Smooth muscle cell (in vitro differentiated cells): ENCODE results near the gene APOC1. TPM values are rescaled to one million over a fixed set of nuclear protein-coding genes. Genes with fewer than 3 reads are reported as not detected.

ENCODE experiments used
- DNase-seq: peaks from one replicate; lab custom pipeline; 2025; ENCODE audit not compliant: unreplicated experiment; lab: John Stamatoyannopoulos, UW
- H2AFZ ChIP-seq: fragments of 200-600 bp; sonication (generic); 2 replicates; pipeline ENCODE4 v1.6.0; 2016; ENCODE audit warnings: antibody characterized with exemption, low read depth, mild to moderate bottlenecking
- H3F3A ChIP-seq: fragments of 200-600 bp; sonication (generic); 2 replicates; pipeline ENCODE4 v1.6.0; 2017; ENCODE audit warnings: antibody characterized with exemption, low read depth
- H3K27ac ChIP-seq: fragments of 200-600 bp; sonication (generic); 2 replicates; pipeline ENCODE4 v1.5.1; 2016; ENCODE audit warnings: low read depth, mild to moderate bottlenecking
- H3K27me3 ChIP-seq: fragments of 200-600 bp; sonication (generic); 2 replicates; pipeline ENCODE4 v1.6.1; 2016; ENCODE audit warnings: low read depth, mild to moderate bottlenecking
- H3K36me3 ChIP-seq: fragments of 200-600 bp; sonication (generic); 2 replicates; pipeline ENCODE4 v1.5.1; 2016; ENCODE audit warnings: low read depth
- H3K4me1 ChIP-seq: fragments of 200-600 bp; sonication (generic); 2 replicates; pipeline ENCODE4 v1.5.1; 2016; ENCODE audit warnings: low read depth
- H3K4me2 ChIP-seq: fragments of 200-600 bp; sonication (generic); 2 replicates; pipeline ENCODE4 v1.6.0; 2016; ENCODE audit warnings: mild to moderate bottlenecking
- H3K4me3 ChIP-seq: fragments of 200-600 bp; sonication (generic); 2 replicates; pipeline ENCODE4 v1.5.1; 2016; ENCODE audit warnings: mild to moderate bottlenecking
- H3K79me2 ChIP-seq: fragments of 200-600 bp; sonication (generic); 2 replicates; pipeline ENCODE4 v1.6.0; 2016; ENCODE audit warnings: low read depth, mild to moderate bottlenecking
- H3K9ac ChIP-seq: fragments of 200-600 bp; sonication (generic); 2 replicates; pipeline ENCODE4 v1.6.0; 2016; ENCODE audit warnings: low read depth
- H3K9me3 ChIP-seq: fragments of 200-600 bp; sonication (generic); replicated peaks from 2 replicates; pipeline ENCODE4 v1.5.1; 2016; ENCODE audit warnings: low read depth
- H4K20me1 ChIP-seq: fragments of 200-600 bp; sonication (generic); 2 replicates; pipeline ENCODE4 v1.6.0; 2016; ENCODE audit warnings: low read depth
- CTCF ChIP-seq: fragments of 200-600 bp; sonication (generic); IDR thresholded peaks from 2 replicates; pipeline ENCODE4 v1.5.1; 2017; ENCODE audit warnings: borderline replicate concordance, mild to moderate bottlenecking, antibody characterized with exemption; ENCODE audit not compliant: insufficient read depth, poor library complexity, severe bottlenecking
- WGBS: methylation state at CpG from one replicate; pipeline ENCODE4 v1.1.7; 2016; ENCODE audit warnings: low lambda C conversion rate; 5-methylcytosine and 5-hydroxymethylcytosine counted together
- polyA plus RNA-seq: library from polyadenylated mRNA; unstranded; fragments of >200 nt; fragmentation: Nextera tagmentation; extraction: Ambion mirVana; gene quantifications from 2 replicates; pipeline ENCODE4 v1.2.1, GENCODE V29; 2016
- total RNA-seq: library from RNA; depleted of rRNA; stranded (reverse); fragments of >200 nt; gene quantifications from 2 replicates; pipeline ENCODE4 v1.2.3, GENCODE V29; 2014

APOC1 gene
- total and polyA plus RNA-seq, 2 experiments from 2014 or later, result 8.0 to 31.5 TPM

- DNase-seq, result peak; percentile 11
- Histone ChIP-seq H4K20me1 (no peaks in the 10 kb centered on the region), H3K79me2 (no peaks in the 10 kb centered on the region), H3K4me3 (peak within 1 kb of the TSS; percentile 61), H3K27me3 (no peaks in the 10 kb centered on the region), H3K4me2 (peak within 1 kb of the TSS; percentile 95), H3K36me3 (no peaks in the 10 kb centered on the region), H3K4me1 (no peaks in the 10 kb centered on the region), H3F3A (peaks cover 11% of the 10 kb centered on the region), H3K9ac (peak within 1 kb of the TSS; percentile 47), H2AFZ (peak within 1 kb of the TSS; percentile 17), H3K9me3 (no peaks in the 10 kb centered on the region), H3K27ac (no peak within 1 kb of the TSS)
- under 1% methylated on average over 16 of the region's 20 CpGs for WGBS
- TF ChIP-seq CTCF, result no peak
Measured at GRCh38 chr19:44905437-44906160, 8.8 kb upstream of the APOC1 start, which contains the start of gene APOE. APOE (plus strand) TSS chr19:44905796; CDS start chr19:44906625, 829 bp downstream.

GRCh38 chr19:44907613-44908012, 6.8 kb upstream of the APOC1 start:
- Histone ChIP-seq H3K36me3 (no peaks in the 10 kb centered on the region), H3K9ac (no peak overlapping the region), H4K20me1 (no peaks in the 10 kb centered on the region), H3K9me3 (no peaks in the 10 kb centered on the region), H3K4me2 (no peak overlapping the region), H3K79me2 (no peaks in the 10 kb centered on the region), H3K4me3 (no peak overlapping the region), H3K27ac (no peak overlapping the region), H3K4me1 (no peaks in the 10 kb centered on the region), H3K27me3 (no peaks in the 10 kb centered on the region), H2AFZ (no peak overlapping the region), H3F3A (peaks cover 16% of the 10 kb centered on the region)
- 95% methylated on average over 12 of the region's 12 CpGs for WGBS
- DNase-seq, result no peak
- no peak for TF ChIP-seq CTCF

- no peaks in the 10 kb centered on the region for H3K9me3 ChIP-seq
- H3K36me3 ChIP-seq, result no peaks in the 10 kb centered on the region
- no peak for TF ChIP-seq CTCF
- no peak overlapping the region for H3K27ac ChIP-seq
- no peaks in the 10 kb centered on the region for H3K79me2 ChIP-seq
- H3K4me1 ChIP-seq, result no peaks in the 10 kb centered on the region
- H3F3A ChIP-seq, result peaks cover 16% of the 10 kb centered on the region
- H3K9ac ChIP-seq, result no peak overlapping the region
- no peak overlapping the region for H3K4me3 ChIP-seq
- H4K20me1 ChIP-seq, result no peaks in the 10 kb centered on the region
- DNase-seq, result no peak
- H3K27me3 ChIP-seq, result no peaks in the 10 kb centered on the region
- WGBS, result 98% methylated on average over 36 of the region's 46 CpGs
- no peak overlapping the region for H2AFZ ChIP-seq
- H3K4me2 ChIP-seq, result no peak overlapping the region
Measured at GRCh38 chr19:44908074-44908835, 6.2 kb upstream of the APOC1 start.
